HCT116 (cell line): Measurements from ENCODE around the gene FAM168A.

Experiments
- ATF3 ChIP-seq: IDR thresholded peaks from 2 replicates; pipeline ENCODE4 v1.6.1; 2012
- CTCF ChIP-seq, 3 experiments: fragments of 200-600 bp in 1 of 3; sonication (generic) in 1 of 3; IDR thresholded peaks in 2 of 3; conservative IDR thresholded peaks in 1 of 3; 2 replicates each; pipeline ENCODE4 v1.5.1; 2012 to 2017; ENCODE audit warnings: low read depth in 2 of 3, low read length in 2 of 3, antibody characterized with exemption in 1 of 3, borderline replicate concordance in 1 of 3, control low read depth in 1 of 3, mild to moderate bottlenecking in 1 of 3, mixed read lengths in 1 of 3, mixed run types in 1 of 3, moderate library complexity in 1 of 3; ENCODE audit not compliant: insufficient read depth in 1 of 3
- EZH2 ChIP-seq: fragments of 200-600 bp; sonication (generic); IDR thresholded peaks from 2 replicates; pipeline ENCODE4 v1.6.1; 2017; ENCODE audit warnings: antibody characterized with exemption, mixed run types
- EZH2phosphoT487 ChIP-seq: fragments of 200-600 bp; IDR thresholded peaks from 2 replicates; pipeline ENCODE4 v1.6.1; 2018; ENCODE audit warnings: antibody characterized with exemption, borderline replicate concordance
- POLR2A ChIP-seq: IDR thresholded peaks from 2 replicates; pipeline ENCODE4 v1.7.0; 2011; ENCODE audit warnings: borderline replicate concordance; ENCODE audit not compliant: insufficient read depth, insufficient read length; ENCODE audit errors: extremely low read depth
- POLR2AphosphoS5 ChIP-seq: IDR thresholded peaks from 2 replicates; pipeline ENCODE4 v1.6.1; 2011; ENCODE audit warnings: mild to moderate bottlenecking, low read depth, low read length, moderate library complexity
- ZBTB33 ChIP-seq: IDR thresholded peaks from 2 replicates; pipeline ENCODE4 v1.6.1; 2011; ENCODE audit warnings: mild to moderate bottlenecking, low read length, moderate library complexity; ENCODE audit not compliant: insufficient replicate concordance; ENCODE audit errors: extremely low read depth

- TF ChIP-seq CTCF (IDR thresholded peaks at IDR 0.05 in 2 of 3, conservative IDR thresholded peaks at IDR 0.05 in 1 of 3; ENCODE audit: borderline replicate concordance in 1 of 3, insufficient read depth in 1 of 3, low read depth in 2 of 3, low read length in 2 of 3) (no peak), EZH2phosphoT487 (no peak), POLR2AphosphoS5 (no peak), ATF3 (no peak), POLR2A (no peak), ZBTB33 (no peak), EZH2 (no peak)
Observed at GRCh38 chr11:73416786-73417185, 181.1 kb downstream of the FAM168A start.
